PC-9 (cell line): ENCODE results near the gene CDC14B.
A peak's percentile ranks its signal among the peaks of the same experiment; 100 is the strongest.

Source experiments
- CTCF ChIP-seq: fragments of 200-600 bp; sonication (generic); conservative IDR thresholded peaks from 2 replicates; pipeline ENCODE4 v1.6.1; 2017; ENCODE audit warnings: mixed run types, antibody characterized with exemption, mild to moderate bottlenecking, moderate library complexity
- EZH2 ChIP-seq: fragments of 200-600 bp; sonication (generic); IDR thresholded peaks from 2 replicates; pipeline ENCODE4 v1.8.0; 2017; ENCODE audit warnings: antibody characterized with exemption, low read depth

- TF ChIP-seq CTCF = peak; percentile 76
- TF ChIP-seq EZH2 = no peak
These were observed 32.0 kb upstream of the CDC14B start for GRCh38 chr9:96651626-96652025.
